Measurements from ENCODE around the gene CTBP1. TPM values are rescaled to one million over a fixed set of nuclear protein-coding genes. Genes with fewer than 3 reads are reported as not detected.

Gene CTBP1
- total RNA-seq, 1 experiment from 2014 or later, result 135 TPM

GRCh38 chr4:1226144-1226481, 22.8 kb downstream of the CTBP1 start:
- DNase-seq (ENCODE audit: extremely low read depth, low read depth), result no peak

- no peak for DNase-seq (ENCODE audit: extremely low read depth, low read depth)
Observed at GRCh38 chr4:1225272-1226143, 23.4 kb downstream of the CTBP1 start.

GRCh38 chr4:1223841-1224809, 24.8 kb downstream of the CTBP1 start:
- no peak for DNase-seq (ENCODE audit: extremely low read depth, low read depth)

GRCh38 chr4:1222938-1223690, 25.8 kb downstream of the CTBP1 start:
- no peak for DNase-seq (ENCODE audit: extremely low read depth, low read depth)

- DNase-seq (ENCODE audit: extremely low read depth, low read depth), result no peak
Observed at GRCh38 chr4:1222036-1222789, 26.7 kb downstream of the CTBP1 start.

- no peak for DNase-seq (ENCODE audit: extremely low read depth, low read depth)
Observed at GRCh38 chr4:1221155-1221870, 27.6 kb downstream of the CTBP1 start.

- DNase-seq (ENCODE audit: extremely low read depth, low read depth), result no peak
Observed at GRCh38 chr4:1220566-1220965, 28.4 kb downstream of the CTBP1 start.

- DNase-seq (ENCODE audit: extremely low read depth, low read depth), result no peak
Observed at GRCh38 chr4:1219566-1219950, 29.4 kb downstream of the CTBP1 start.

- DNase-seq (ENCODE audit: extremely low read depth, low read depth), result no peak
Observed at GRCh38 chr4:1218634-1219565, 30.0 kb downstream of the CTBP1 start.

- DNase-seq (ENCODE audit: extremely low read depth, low read depth), result no peak
Observed at GRCh38 chr4:1217366-1217765, 31.6 kb downstream of the CTBP1 start.

- DNase-seq (ENCODE audit: extremely low read depth, low read depth), result no peak
Observed at GRCh38 chr4:1216869-1217294, 32.0 kb downstream of the CTBP1 start.

GRCh38 chr4:1216076-1216614, 32.8 kb downstream of the CTBP1 start:
- DNase-seq (ENCODE audit: extremely low read depth, low read depth), result no peak

- DNase-seq (ENCODE audit: extremely low read depth, low read depth), result no peak
Observed at GRCh38 chr4:1215141-1216075, 33.5 kb downstream of the CTBP1 start.

GRCh38 chr4:1214101-1215095, 34.5 kb downstream of the CTBP1 start:
- DNase-seq (ENCODE audit: extremely low read depth, low read depth), result no peak

GRCh38 chr4:1213336-1213995, 35.5 kb downstream of the CTBP1 start:
- DNase-seq (ENCODE audit: extremely low read depth, low read depth), result no peak

All from NCI-H460 (cell line).